ENCODE data around the gene ANKRD65. TPM values are rescaled to one million over a fixed set of nuclear protein-coding genes. Genes with fewer than 3 reads are reported as not detected.
"Not testable (repeated sequence)": the region's sequence is repeated elsewhere in the genome, so short reads cannot be mapped to it uniquely, and the experiment has no call there.

Gene ANKRD65
- total RNA-seq, 1 experiment from 2014 or later = not detected

GRCh38 chr1:1422465-1423244, 1.6 kb upstream of the ANKRD65 start:
- in situ Hi-C loops (cut with HindIII; ENCODE audit: low pct_unique_long_range_greater_than_20kb, low sequenced_read_pairs) = no loop called here
- peak; percentile 56 for DNase-seq (ENCODE audit: low read depth, low spot score)

- no peak for DNase-seq (ENCODE audit: low read depth, low spot score)
- in situ Hi-C loops (cut with HindIII; ENCODE audit: low pct_unique_long_range_greater_than_20kb, low sequenced_read_pairs) = no loop called here
These were observed 910 bp upstream of the ANKRD65 start for GRCh38 chr1:1421907-1422464.

- in situ Hi-C loops (cut with HindIII; ENCODE audit: low pct_unique_long_range_greater_than_20kb, low sequenced_read_pairs) = no loop called here
- no peak for DNase-seq (ENCODE audit: low read depth, low spot score)
These were observed 378 bp downstream of the ANKRD65 start for GRCh38 chr1:1420654-1421141.

- DNase-seq (ENCODE audit: low read depth, low spot score) = no peak
- in situ Hi-C loops (cut with HindIII; ENCODE audit: low pct_unique_long_range_greater_than_20kb, low sequenced_read_pairs) = no loop called here
These were observed 1.0 kb downstream of the ANKRD65 start for GRCh38 chr1:1419813-1420653.

GRCh38 chr1:1419363-1419812, 1.7 kb downstream of the ANKRD65 start:
- no peak for DNase-seq (ENCODE audit: low read depth, low spot score)
- in situ Hi-C loops (cut with HindIII; ENCODE audit: low pct_unique_long_range_greater_than_20kb, low sequenced_read_pairs) = no loop called here

GRCh38 chr1:1418464-1419362, 2.4 kb downstream of the ANKRD65 start:
- in situ Hi-C loops (cut with HindIII; ENCODE audit: low pct_unique_long_range_greater_than_20kb, low sequenced_read_pairs) = no loop called here
- DNase-seq (ENCODE audit: low read depth, low spot score) = no peak

GRCh38 chr1:1417825-1418463, 3.1 kb downstream of the ANKRD65 start:
- in situ Hi-C loops (cut with HindIII; ENCODE audit: low pct_unique_long_range_greater_than_20kb, low sequenced_read_pairs); DNase-seq (ENCODE audit: low read depth, low spot score): not testable (repeated sequence)

GRCh38 chr1:1417396-1417795, 3.7 kb downstream of the ANKRD65 start:
- DNase-seq (ENCODE audit: low read depth, low spot score); in situ Hi-C loops (cut with HindIII; ENCODE audit: low pct_unique_long_range_greater_than_20kb, low sequenced_read_pairs): not testable (repeated sequence)

GRCh38 chr1:1415751-1416150, 5.3 kb downstream of the ANKRD65 start:
- DNase-seq (ENCODE audit: low read depth, low spot score) = no peak
- in situ Hi-C loops (cut with HindIII; ENCODE audit: low pct_unique_long_range_greater_than_20kb, low sequenced_read_pairs) = no loop called here

- in situ Hi-C loops (cut with HindIII; ENCODE audit: low pct_unique_long_range_greater_than_20kb, low sequenced_read_pairs) = not testable (repeated sequence)
These were observed 8.7 kb downstream of the ANKRD65 start for GRCh38 chr1:1412311-1412902.

GRCh38 chr1:1411626-1412025, 9.4 kb downstream of the ANKRD65 start:
- DNase-seq (ENCODE audit: low read depth, low spot score) = no peak
- in situ Hi-C loops (cut with HindIII; ENCODE audit: low pct_unique_long_range_greater_than_20kb, low sequenced_read_pairs) = no loop called here

More at GRCh38 chr1:1412311-1412902, 8.7 kb downstream of the ANKRD65 start:
- not testable (repeated sequence) for DNase-seq (ENCODE audit: low read depth, low spot score)

- in situ Hi-C loops (cut with HindIII; ENCODE audit: low pct_unique_long_range_greater_than_20kb, low sequenced_read_pairs); DNase-seq (ENCODE audit: low read depth, low spot score): not testable (repeated sequence)
These were observed 10.8 kb downstream of the ANKRD65 start for GRCh38 chr1:1410238-1410637.

- in situ Hi-C loops (cut with HindIII; ENCODE audit: low pct_unique_long_range_greater_than_20kb, low sequenced_read_pairs) = no loop called here
- DNase-seq (ENCODE audit: low read depth, low spot score) = peak; percentile 34
These were observed 13.3 kb downstream of the ANKRD65 start for GRCh38 chr1:1407636-1408318.

GRCh38 chr1:1406821-1407635, 14.0 kb downstream of the ANKRD65 start, which contains the start of gene MRPL20:
MRPL20 (minus strand) TSS chr1:1407293; CDS start chr1:1407217, 76 bp downstream.
- in situ Hi-C loops (cut with HindIII; ENCODE audit: low pct_unique_long_range_greater_than_20kb, low sequenced_read_pairs) = no loop called here
- peak; percentile 88 for DNase-seq (ENCODE audit: low read depth, low spot score)
